NT2/D1 (cell line): ENCODE results near the gene CCNG2.

Experiments used
- YY1 ChIP-seq: IDR thresholded peaks from 2 replicates; pipeline ENCODE4 v1.6.1; 2011; ENCODE audit not compliant: insufficient read length, insufficient read depth
- ZNF274 ChIP-seq: IDR thresholded peaks from 2 replicates; pipeline ENCODE4 v1.6.1; 2011; ENCODE audit warnings: mild to moderate bottlenecking, low read depth, low read length

DNA sequence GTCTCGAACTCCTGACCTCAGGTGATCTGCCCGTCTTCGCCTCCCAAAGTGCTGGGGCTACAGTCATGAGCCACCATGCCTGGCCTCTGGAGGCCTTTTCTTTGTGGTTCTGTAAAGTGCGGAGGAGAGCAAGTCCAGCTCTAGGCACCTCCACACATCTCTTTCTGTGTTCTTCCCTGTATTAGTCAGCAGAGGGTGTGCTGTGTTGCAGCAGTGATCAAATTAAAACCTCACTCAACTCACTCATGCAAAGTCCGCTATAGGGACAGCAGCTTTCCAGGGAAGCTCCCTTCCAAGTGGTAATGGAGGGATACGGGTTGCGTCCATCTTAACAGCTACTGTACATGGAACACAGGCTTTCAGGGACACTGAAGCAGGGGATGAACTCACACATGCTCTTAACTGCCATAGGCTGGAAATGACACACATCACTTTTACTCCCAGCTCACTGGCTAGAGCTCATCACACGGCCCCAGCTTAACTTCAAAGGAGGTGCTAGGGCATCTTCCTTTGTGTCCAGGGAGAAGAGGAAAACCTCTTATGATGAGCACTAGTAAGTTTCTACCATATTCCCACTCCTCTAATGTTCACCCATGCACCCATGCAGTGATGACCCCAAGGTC lies 36.0 kb upstream of the CCNG2 start:
- no peak for TF ChIP-seq ZNF274
- no peak for TF ChIP-seq YY1
